ENCODE measurements around the gene GIPR. TPM values are rescaled to one million over a fixed set of nuclear protein-coding genes. Genes with fewer than 3 reads are reported as not detected.

Gene GIPR
- total RNA-seq, 1 donor from 2014 or later, result 27.2 TPM

GRCh38 chr19:45653634-45654033, 14.4 kb upstream of the GIPR start:
- H3K36me3 Mint-ChIP-seq (ENCODE audit: insufficient read depth), result no peaks in the 10 kb centered on the region
- TF ChIP-seq, protein P1, sequence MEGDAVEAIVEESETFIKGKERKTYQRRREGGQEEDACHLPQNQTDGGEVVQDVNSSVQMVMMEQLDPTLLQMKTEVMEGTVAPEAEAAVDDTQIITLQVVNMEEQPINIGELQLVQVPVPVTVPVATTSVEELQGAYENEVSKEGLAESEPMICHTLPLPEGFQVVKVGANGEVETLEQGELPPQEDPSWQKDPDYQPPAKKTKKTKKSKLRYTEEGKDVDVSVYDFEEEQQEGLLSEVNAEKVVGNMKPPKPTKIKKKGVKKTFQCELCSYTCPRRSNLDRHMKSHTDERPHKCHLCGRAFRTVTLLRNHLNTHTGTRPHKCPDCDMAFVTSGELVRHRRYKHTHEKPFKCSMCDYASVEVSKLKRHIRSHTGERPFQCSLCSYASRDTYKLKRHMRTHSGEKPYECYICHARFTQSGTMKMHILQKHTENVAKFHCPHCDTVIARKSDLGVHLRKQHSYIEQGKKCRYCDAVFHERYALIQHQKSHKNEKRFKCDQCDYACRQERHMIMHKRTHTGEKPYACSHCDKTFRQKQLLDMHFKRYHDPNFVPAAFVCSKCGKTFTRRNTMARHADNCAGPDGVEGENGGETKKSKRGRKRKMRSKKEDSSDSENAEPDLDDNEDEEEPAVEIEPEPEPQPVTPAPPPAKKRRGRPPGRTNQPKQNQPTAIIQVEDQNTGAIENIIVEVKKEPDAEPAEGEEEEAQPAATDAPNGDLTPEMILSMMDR (IDR thresholded peaks at IDR 0.05; ENCODE audit: unreplicated experiment), result no peak
- H3K4me1 Mint-ChIP-seq (ENCODE audit: low read depth), result peaks cover 3% of the 10 kb centered on the region
- H3K9me3 Mint-ChIP-seq (ENCODE audit: low read depth), result no peaks in the 10 kb centered on the region
- no peaks in the 10 kb centered on the region for H3K27me3 Mint-ChIP-seq
- H3K27ac Mint-ChIP-seq, result no peak overlapping the region
- DNase-seq (ENCODE audit: low spot score, unreplicated experiment), result no peak
- no peak overlapping the region for H3K4me3 Mint-ChIP-seq (ENCODE audit: low read depth)

GRCh38 chr19:45655073-45655472, 12.9 kb upstream of the GIPR start:
- Mint-ChIP-seq H3K36me3 (ENCODE audit: insufficient read depth) (no peaks in the 10 kb centered on the region), H3K27me3 (no peaks in the 10 kb centered on the region), H3K4me3 (ENCODE audit: low read depth) (no peak overlapping the region), H3K9me3 (ENCODE audit: low read depth) (no peaks in the 10 kb centered on the region), H3K27ac (no peak overlapping the region), H3K4me1 (ENCODE audit: low read depth) (peaks cover 11% of the 10 kb centered on the region)
- TF ChIP-seq, protein P1 (IDR thresholded peaks at IDR 0.05; ENCODE audit: unreplicated experiment), result no peak
- no peak for DNase-seq (ENCODE audit: low spot score, unreplicated experiment)

DNA sequence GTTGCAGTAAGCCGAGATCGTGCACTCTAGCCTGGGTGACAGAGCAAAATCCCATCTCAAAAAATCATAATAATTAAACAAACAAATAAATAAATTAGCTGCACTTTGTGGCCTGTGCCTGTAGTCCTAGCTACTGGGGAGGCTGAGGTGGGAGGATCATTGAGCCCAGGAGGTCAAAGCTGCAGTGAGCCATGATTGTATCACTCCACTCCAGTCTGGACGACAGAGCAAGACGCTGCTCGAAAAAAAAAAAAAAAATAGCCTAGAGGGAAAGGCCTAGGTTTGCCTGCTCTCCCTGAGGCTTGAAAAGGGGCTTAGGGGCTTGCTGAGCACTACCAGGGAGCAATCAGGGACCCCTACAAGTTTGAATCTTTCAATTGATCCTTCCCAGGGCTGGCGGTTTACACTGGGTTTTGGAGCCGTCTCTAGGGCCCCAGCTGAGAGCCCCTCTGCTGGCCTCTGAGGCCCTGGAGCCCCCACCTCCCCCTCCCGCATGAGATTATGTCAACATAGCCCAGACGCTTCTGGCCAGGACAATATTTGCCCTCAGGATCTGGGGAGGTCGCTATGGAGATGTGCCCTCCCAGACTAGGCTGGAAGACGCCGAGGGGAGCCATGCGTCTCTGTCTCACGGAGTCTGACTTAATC, 10.4 kb upstream of the GIPR start:
- Mint-ChIP-seq H3K9me3 (ENCODE audit: low read depth) (no peaks in the 10 kb centered on the region), H3K4me3 (ENCODE audit: low read depth) (peak overlapping the region; percentile 26), H3K36me3 (ENCODE audit: insufficient read depth) (no peaks in the 10 kb centered on the region), H3K27ac (peak overlapping the region; percentile 93), H3K4me1 (ENCODE audit: low read depth) (peaks cover 11% of the 10 kb centered on the region), H3K27me3 (no peaks in the 10 kb centered on the region)
- DNase-seq (ENCODE audit: low spot score, unreplicated experiment), result peak; percentile 37
- TF ChIP-seq, protein P1 (IDR thresholded peaks at IDR 0.05; ENCODE audit: unreplicated experiment), result no peak

- Mint-ChIP-seq H3K4me1 (ENCODE audit: low read depth) (peaks cover 11% of the 10 kb centered on the region), H3K27ac (peak overlapping the region; percentile 62), H3K27me3 (no peaks in the 10 kb centered on the region), H3K36me3 (ENCODE audit: insufficient read depth) (no peaks in the 10 kb centered on the region), H3K4me3 (ENCODE audit: low read depth) (no peak overlapping the region), H3K9me3 (ENCODE audit: low read depth) (no peaks in the 10 kb centered on the region)
- TF ChIP-seq, protein P1 (IDR thresholded peaks at IDR 0.05; ENCODE audit: unreplicated experiment), result no peak
- no peak for DNase-seq (ENCODE audit: low spot score, unreplicated experiment)
Measured at GRCh38 chr19:45659096-45659729, 8.8 kb upstream of the GIPR start.

DNA sequence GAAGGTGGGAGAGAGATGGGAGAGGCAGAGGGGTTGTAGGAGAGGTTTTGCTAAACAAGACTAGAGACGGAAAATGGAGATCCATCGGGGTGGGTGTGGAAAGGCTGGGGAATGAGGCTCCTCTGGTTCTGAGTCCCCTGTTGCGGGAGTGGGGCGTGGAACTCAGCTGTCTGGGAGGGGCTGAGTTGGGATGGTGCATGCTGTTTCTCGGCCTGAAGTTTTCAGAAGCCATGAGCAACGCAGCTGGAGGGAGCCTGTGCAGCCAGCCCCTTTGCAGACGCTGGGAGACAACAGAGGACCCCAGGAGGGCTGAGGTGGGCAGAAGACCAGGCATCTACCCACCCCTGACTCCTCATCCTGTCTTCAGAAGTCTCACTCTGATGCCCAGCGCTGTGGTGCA, 7.4 kb upstream of the GIPR start:
- Mint-ChIP-seq H3K4me3 (ENCODE audit: low read depth) (no peak overlapping the region), H3K27me3 (no peaks in the 10 kb centered on the region), H3K9me3 (ENCODE audit: low read depth) (no peaks in the 10 kb centered on the region), H3K27ac (peak overlapping the region; percentile 29), H3K36me3 (ENCODE audit: insufficient read depth) (no peaks in the 10 kb centered on the region), H3K4me1 (ENCODE audit: low read depth) (peaks cover 14% of the 10 kb centered on the region)
- TF ChIP-seq, protein P1 (IDR thresholded peaks at IDR 0.05; ENCODE audit: unreplicated experiment), result no peak
- DNase-seq (ENCODE audit: low spot score, unreplicated experiment), result no peak

Data from progenitor cell of endocrine pancreas (in vitro differentiated cells).